OCI-LY3 (cell line): ENCODE data around the gene ZBTB5.

ENCODE experiments used
- H2AFZ ChIP-seq: fragments of 200-600, 300-600 bp; shearing (Covaris generic); 2 replicates; pipeline ENCODE4 v1.6.0; 2014; ENCODE audit warnings: antibody characterized with exemption, low read depth, low read length
- H3K27ac ChIP-seq: fragments of 200-600, 300-600 bp; sonication (generic); 2 replicates; pipeline ENCODE4 v1.5.1; 2014; ENCODE audit warnings: mild to moderate bottlenecking, low read length, moderate library complexity, mixed read lengths
- H3K27me3 ChIP-seq: fragments of 200-600, 300-600 bp; sonication (generic); 2 replicates; pipeline ENCODE4 v1.6.1; 2014; ENCODE audit warnings: low read depth, low read length, mixed read lengths
- H3K36me3 ChIP-seq: fragments of 200-600, 300-600 bp; sonication (generic); replicated peaks from 2 replicates; pipeline ENCODE3; 2014; ENCODE audit warnings: low read depth, low read length, mixed read lengths
- H3K4me1 ChIP-seq: fragments of 300-600, 200-600 bp; sonication (generic); 2 replicates; pipeline ENCODE4 v1.6.1; 2014; ENCODE audit warnings: low read length, mixed read lengths
- H3K4me2 ChIP-seq: fragments of 200-600, 300-600 bp; sonication (generic); 2 replicates; pipeline ENCODE4 v1.6.1; 2014; ENCODE audit warnings: low read length, mixed read lengths
- H3K4me3 ChIP-seq: fragments of 300-600, 200-600 bp; sonication (generic); 2 replicates; pipeline ENCODE4 v1.5.1; 2014; ENCODE audit warnings: antibody characterized with exemption, mild to moderate bottlenecking, low read length, moderate library complexity
- H3K79me2 ChIP-seq: fragments of 300-600, 200-600 bp; shearing (Covaris generic); 2 replicates; pipeline ENCODE4 v1.6.1; 2014; ENCODE audit warnings: mild to moderate bottlenecking, low read length, mixed read lengths
- H3K9ac ChIP-seq: fragments of 300-600, 200-600 bp; shearing (Covaris generic); 2 replicates; pipeline ENCODE4 v1.6.0; 2014; ENCODE audit warnings: mild to moderate bottlenecking, low read length, moderate library complexity
- H3K9me3 ChIP-seq: fragments of 200-600, 300-600 bp; shearing (Covaris generic); 2 replicates; pipeline ENCODE4 v1.6.1; 2014; ENCODE audit warnings: low read length, mixed read lengths; ENCODE audit not compliant: insufficient read depth
- H4K20me1 ChIP-seq: fragments of 200-600, 300-600 bp; sonication (generic); 2 replicates; pipeline ENCODE4 v1.6.1; 2016; ENCODE audit warnings: low read length, mixed read lengths; ENCODE audit not compliant: insufficient read depth
- CTCF ChIP-seq: fragments of 200-600, 300-600 bp; sonication (generic); IDR thresholded peaks from 2 replicates; pipeline ENCODE4 v1.5.1; 2014; ENCODE audit warnings: antibody characterized with exemption, low read length, low read depth
- EZH2phosphoT487 ChIP-seq: fragments of 200-600 bp; shearing (Covaris generic); IDR thresholded peaks from 2 replicates; pipeline ENCODE4 v1.6.1; 2018; ENCODE audit warnings: antibody characterized with exemption, mixed run types, low read depth

ZBTB5 gene

GRCh38 chr9:37410969-37411785 lies 54.1 kb downstream of the ZBTB5 start:
- Histone ChIP-seq H3K9ac (peak overlapping the region; percentile 99), H3K27ac (peak overlapping the region; percentile 99), H3K4me3 (peak overlapping the region; percentile 74), H2AFZ (no peak overlapping the region), H3K36me3 (no peaks in the 10 kb centered on the region), H3K4me2 (peak overlapping the region; percentile 97), H3K79me2 (peaks cover 38% of the 10 kb centered on the region), H3K4me1 (peaks cover 96% of the 10 kb centered on the region), H3K27me3 (no peaks in the 10 kb centered on the region), H3K9me3 (no peaks in the 10 kb centered on the region; the same call in 1 of the 2 replicates), H4K20me1 (no peaks in the 10 kb centered on the region)
- TF ChIP-seq CTCF = peak; percentile 68
- no peak for TF ChIP-seq EZH2phosphoT487

GRCh38 chr9:37410354-37410861 lies 54.8 kb downstream of the ZBTB5 start:
- Histone ChIP-seq H3K79me2 (peaks cover 40% of the 10 kb centered on the region), H3K9me3 (no peaks in the 10 kb centered on the region; the same call in 1 of the 2 replicates), H3K9ac (peak overlapping the region; percentile 99), H2AFZ (no peak overlapping the region), H3K27ac (peak overlapping the region; percentile 99), H3K4me2 (peak overlapping the region; percentile 97), H4K20me1 (no peaks in the 10 kb centered on the region), H3K27me3 (no peaks in the 10 kb centered on the region), H3K4me3 (peak overlapping the region; percentile 56), H3K36me3 (no peaks in the 10 kb centered on the region), H3K4me1 (peaks cover 96% of the 10 kb centered on the region)
- TF ChIP-seq EZH2phosphoT487 (no peak), CTCF (no peak)

GRCh38 chr9:37408933-37409710 lies 56.1 kb downstream of the ZBTB5 start:
- H3K79me2 ChIP-seq = peaks cover 41% of the 10 kb centered on the region
- peak overlapping the region; percentile 99 for H3K9ac ChIP-seq
- no peaks in the 10 kb centered on the region for H3K27me3 ChIP-seq
- peak overlapping the region; percentile 97 for H3K4me2 ChIP-seq
- H3K36me3 ChIP-seq = no peaks in the 10 kb centered on the region
- peak overlapping the region; percentile 99 for H3K27ac ChIP-seq
- no peaks in the 10 kb centered on the region; the same call in 1 of the 2 replicates for H3K9me3 ChIP-seq
- H3K4me1 ChIP-seq = peaks cover 96% of the 10 kb centered on the region
- H3K4me3 ChIP-seq = peak overlapping the region; percentile 70
- H2AFZ ChIP-seq = no peak overlapping the region
- no peaks in the 10 kb centered on the region for H4K20me1 ChIP-seq
- no peak for TF ChIP-seq CTCF
- peak; percentile 92 for TF ChIP-seq EZH2phosphoT487

- Histone ChIP-seq H3K4me2 (peak overlapping the region; percentile 82), H3K27ac (peak overlapping the region; percentile 99), H3K4me1 (peaks cover 96% of the 10 kb centered on the region), H3K79me2 (peaks cover 26% of the 10 kb centered on the region), H3K9me3 (no peaks in the 10 kb centered on the region; the same call in 1 of the 2 replicates), H2AFZ (no peak overlapping the region), H3K9ac (peak overlapping the region; percentile 92), H3K27me3 (no peaks in the 10 kb centered on the region), H3K36me3 (no peaks in the 10 kb centered on the region), H4K20me1 (no peaks in the 10 kb centered on the region), H3K4me3 (peak overlapping the region; percentile 70)
- TF ChIP-seq CTCF = peak; percentile 69
- no peak for TF ChIP-seq EZH2phosphoT487
Observed at GRCh38 chr9:37407468-37407867, 57.8 kb downstream of the ZBTB5 start.
